ENCODE data around the gene SIL1. TPM values are rescaled to one million over a fixed set of nuclear protein-coding genes. Genes with fewer than 3 reads are reported as not detected.

Gene SIL1
- polyA plus RNA-seq, 1 experiment: 64.6 TPM

DNA sequence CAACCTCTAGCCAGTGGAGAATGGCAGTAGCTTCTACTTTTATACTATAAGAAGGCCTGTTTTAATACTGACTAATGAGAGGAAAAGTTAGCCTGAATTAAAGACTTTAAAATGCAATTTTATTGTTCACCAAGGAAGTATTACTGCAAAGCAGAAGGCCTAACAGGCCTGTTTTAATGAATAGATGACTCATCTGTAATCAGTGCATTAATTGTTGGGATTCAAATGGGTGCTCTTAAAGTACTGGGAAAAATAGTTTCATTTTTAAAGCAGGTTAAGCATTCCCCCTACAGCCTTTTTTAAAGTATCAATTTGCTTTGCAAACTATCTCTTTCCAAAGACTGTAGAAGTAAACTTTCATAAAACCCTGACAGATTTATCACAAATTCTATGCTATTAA lies 147.7 kb downstream of the SIL1 start:
- H3K27me3 ChIP-seq (ENCODE audit: control insufficient read depth, insufficient read depth, low read length): no peaks in the 10 kb centered on the region
- DNase-seq (ENCODE audit: low read depth, low spot score): no peak
- POLR2A ChIA-PET: no interaction called here
- no peak overlapping the region for H3K27ac ChIP-seq (ENCODE audit: low read depth, low read length)
- no peaks in the 10 kb centered on the region for H3K9me3 ChIP-seq (ENCODE audit: control insufficient read depth, insufficient read depth, low read length)
- no peak overlapping the region for H3K4me3 ChIP-seq (ENCODE audit: low read depth, low read length)
- no peak for TF ChIP-seq CTCF (IDR thresholded peaks at IDR 0.05; ENCODE audit: low read depth, low read length)
- CTCF ChIA-PET: no interaction called here

DNA sequence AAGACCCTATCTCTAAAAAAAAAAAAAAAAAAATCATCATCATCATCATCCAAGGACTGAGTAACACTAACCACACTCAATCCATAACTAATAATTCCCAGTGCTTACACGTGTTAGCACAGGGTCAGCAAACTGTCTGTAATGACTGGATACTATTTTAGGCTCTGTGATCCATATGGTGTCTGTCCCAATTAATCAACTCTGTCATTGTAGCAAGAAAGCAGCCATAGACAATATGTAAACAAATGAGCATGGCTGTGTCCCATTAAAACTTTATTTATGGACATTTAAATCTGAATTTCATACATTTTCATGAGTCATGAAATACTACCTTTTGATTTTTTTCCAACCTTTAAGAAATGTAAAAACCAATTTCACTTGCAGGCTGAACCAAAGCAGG lies 148.4 kb downstream of the SIL1 start:
- Histone ChIP-seq H3K27me3 (ENCODE audit: control insufficient read depth, insufficient read depth, low read length) (no peaks in the 10 kb centered on the region), H3K27ac (ENCODE audit: low read depth, low read length) (no peak overlapping the region), H3K4me3 (ENCODE audit: low read depth, low read length) (no peak overlapping the region), H3K9me3 (ENCODE audit: control insufficient read depth, insufficient read depth, low read length) (no peaks in the 10 kb centered on the region)
- no peak for DNase-seq (ENCODE audit: low read depth, low spot score)
- ChIA-PET POLR2A (no interaction called here), CTCF (no interaction called here)
- TF ChIP-seq CTCF (IDR thresholded peaks at IDR 0.05; ENCODE audit: low read depth, low read length): no peak

GRCh38 chr5:139046551-139046950 lies 151.6 kb downstream of the SIL1 start:
- DNase-seq (ENCODE audit: low read depth, low spot score): no peak
- no peak overlapping the region for H3K27ac ChIP-seq (ENCODE audit: low read depth, low read length)
- H3K27me3 ChIP-seq (ENCODE audit: control insufficient read depth, insufficient read depth, low read length): no peaks in the 10 kb centered on the region
- ChIA-PET CTCF (no interaction called here), POLR2A (no interaction called here)
- no peak for TF ChIP-seq CTCF (IDR thresholded peaks at IDR 0.05; ENCODE audit: low read depth, low read length)
- H3K9me3 ChIP-seq (ENCODE audit: control insufficient read depth, insufficient read depth, low read length): no peaks in the 10 kb centered on the region
- no peak overlapping the region for H3K4me3 ChIP-seq (ENCODE audit: low read depth, low read length)

DNA sequence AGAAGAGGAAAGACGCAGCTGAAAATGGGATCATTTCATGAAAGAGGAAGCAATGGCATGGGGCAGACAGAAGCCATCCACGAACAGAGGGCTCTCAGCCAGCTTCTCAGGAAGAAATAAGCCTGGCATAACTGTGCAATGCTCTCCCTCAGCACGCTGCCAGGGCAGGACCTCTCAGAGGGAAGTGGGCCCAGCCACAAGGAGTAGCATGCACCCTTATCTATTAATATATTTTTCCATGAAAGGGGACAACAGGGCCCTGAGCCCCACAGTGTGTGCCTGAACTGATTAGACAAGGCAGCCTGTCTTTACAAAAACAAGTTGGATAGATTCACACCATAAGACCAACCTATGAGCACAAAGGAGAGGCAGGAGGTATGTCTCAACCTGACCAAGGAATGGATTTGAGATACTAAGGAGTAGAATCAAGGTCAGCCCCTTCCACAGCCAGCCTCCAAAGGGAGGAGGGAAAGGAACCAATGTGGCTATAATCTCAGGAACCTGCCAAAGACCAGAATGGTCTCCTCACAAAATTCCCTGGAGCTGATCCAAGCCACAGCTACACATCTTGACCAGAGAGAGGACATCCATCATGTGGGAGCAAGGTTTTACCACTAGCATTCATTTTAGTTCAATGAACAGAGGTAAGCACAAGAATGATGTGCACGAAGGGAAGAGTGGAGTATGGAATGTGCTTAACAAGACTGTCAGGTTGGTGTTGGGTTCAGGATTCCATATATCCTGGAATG lies 154.8 kb downstream of the SIL1 start:
- ChIA-PET POLR2A (no interaction called here), CTCF (no interaction called here)
- Histone ChIP-seq H3K4me3 (ENCODE audit: low read depth, low read length) (no peak overlapping the region), H3K9me3 (ENCODE audit: control insufficient read depth, insufficient read depth, low read length) (peaks cover 4% of the 10 kb centered on the region; the same call in 1 of the 2 replicates), H3K27me3 (ENCODE audit: control insufficient read depth, insufficient read depth, low read length) (no peaks in the 10 kb centered on the region), H3K27ac (ENCODE audit: low read depth, low read length) (no peak overlapping the region)
- DNase-seq (ENCODE audit: low read depth, low spot score): no peak
- TF ChIP-seq CTCF (IDR thresholded peaks at IDR 0.05; ENCODE audit: low read depth, low read length): no peak

GRCh38 chr5:139040081-139040480 lies 158.1 kb downstream of the SIL1 start:
- POLR2A ChIA-PET: interaction anchor here (0.5 kb wide), 1 partner anchor 151 kb away, joined by 7 read pairs; no protein-coding TSS in a partner anchor
- Histone ChIP-seq H3K9me3 (ENCODE audit: control insufficient read depth, insufficient read depth, low read length) (peaks cover 4% of the 10 kb centered on the region; the same call in 1 of the 2 replicates), H3K4me3 (ENCODE audit: low read depth, low read length) (no peak overlapping the region), H3K27ac (ENCODE audit: low read depth, low read length) (no peak overlapping the region), H3K27me3 (ENCODE audit: control insufficient read depth, insufficient read depth, low read length) (no peaks in the 10 kb centered on the region)
- CTCF ChIA-PET: no interaction called here
- TF ChIP-seq CTCF (IDR thresholded peaks at IDR 0.05; ENCODE audit: low read depth, low read length): no peak
- no peak for DNase-seq (ENCODE audit: low read depth, low spot score)
